Measurements from ENCODE around the gene RANBP10. TPM values are rescaled to one million over a fixed set of nuclear protein-coding genes. Genes with fewer than 3 reads are reported as not detected.

Gene RANBP10
- total and polyA plus RNA-seq, 2 of the 13 experiments (the other 11 are each of a cell fraction or from before 2014, with no cell fraction given): 9.2 to 22.7 TPM

DNA sequence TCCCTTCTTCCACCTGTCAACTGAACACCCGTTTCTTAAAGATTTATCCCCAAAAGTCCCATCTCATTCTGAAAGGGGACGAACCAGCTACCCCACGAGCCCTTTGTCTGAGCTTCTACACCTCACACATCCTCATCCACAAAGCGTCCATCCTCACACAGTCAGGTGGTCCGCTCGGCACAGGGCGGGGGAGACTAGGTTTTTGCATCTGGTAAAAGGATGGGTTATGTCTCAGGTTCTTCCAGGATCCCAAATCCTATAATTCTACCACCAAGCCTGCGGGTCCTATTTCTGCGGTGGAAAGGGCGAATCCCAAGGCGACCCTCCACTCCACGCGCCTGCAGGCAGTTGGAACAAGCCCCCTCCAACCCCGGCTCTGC, 87.7 kb downstream of the RANBP10 start (continued):
- no peak for TF ChIP-seq HNF4G (IDR thresholded peaks at IDR 0.05; ENCODE audit: borderline replicate concordance, low read depth, low read length)
- no peak for TF ChIP-seq HNF4G (CRISPR knock-in tag; IDR thresholded peaks at IDR 0.05; ENCODE audit: borderline replicate concordance, low read depth)
- TF ChIP-seq, protein P1, sequence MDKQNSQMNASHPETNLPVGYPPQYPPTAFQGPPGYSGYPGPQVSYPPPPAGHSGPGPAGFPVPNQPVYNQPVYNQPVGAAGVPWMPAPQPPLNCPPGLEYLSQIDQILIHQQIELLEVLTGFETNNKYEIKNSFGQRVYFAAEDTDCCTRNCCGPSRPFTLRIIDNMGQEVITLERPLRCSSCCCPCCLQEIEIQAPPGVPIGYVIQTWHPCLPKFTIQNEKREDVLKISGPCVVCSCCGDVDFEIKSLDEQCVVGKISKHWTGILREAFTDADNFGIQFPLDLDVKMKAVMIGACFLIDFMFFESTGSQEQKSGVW (CRISPR knock-in tag; IDR thresholded peaks at IDR 0.05; ENCODE audit: borderline replicate concordance): no peak
- TF ChIP-seq ZNF34 (CRISPR knock-in tag; IDR thresholded peaks at IDR 0.05; ENCODE audit: borderline replicate concordance): no peak
- TF ChIP-seq, protein P2, sequence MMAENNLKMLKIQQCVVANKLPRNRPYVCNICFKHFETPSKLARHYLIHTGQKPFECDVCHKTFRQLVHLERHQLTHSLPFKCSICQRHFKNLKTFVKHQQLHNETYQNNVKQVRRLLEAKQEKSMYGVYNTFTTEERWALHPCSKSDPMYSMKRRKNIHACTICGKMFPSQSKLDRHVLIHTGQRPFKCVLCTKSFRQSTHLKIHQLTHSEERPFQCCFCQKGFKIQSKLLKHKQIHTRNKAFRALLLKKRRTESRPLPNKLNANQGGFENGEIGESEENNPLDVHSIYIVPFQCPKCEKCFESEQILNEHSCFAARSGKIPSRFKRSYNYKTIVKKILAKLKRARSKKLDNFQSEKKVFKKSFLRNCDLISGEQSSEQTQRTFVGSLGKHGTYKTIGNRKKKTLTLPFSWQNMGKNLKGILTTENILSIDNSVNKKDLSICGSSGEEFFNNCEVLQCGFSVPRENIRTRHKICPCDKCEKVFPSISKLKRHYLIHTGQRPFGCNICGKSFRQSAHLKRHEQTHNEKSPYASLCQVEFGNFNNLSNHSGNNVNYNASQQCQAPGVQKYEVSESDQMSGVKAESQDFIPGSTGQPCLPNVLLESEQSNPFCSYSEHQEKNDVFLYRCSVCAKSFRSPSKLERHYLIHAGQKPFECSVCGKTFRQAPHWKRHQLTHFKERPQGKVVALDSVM (CRISPR knock-in tag; IDR thresholded peaks at IDR 0.05): no peak
- TF ChIP-seq PTBP1 (IDR thresholded peaks at IDR 0.05; ENCODE audit: low read depth, low read length, poor library complexity, severe bottlenecking): no peak
- TF ChIP-seq, protein P3, sequence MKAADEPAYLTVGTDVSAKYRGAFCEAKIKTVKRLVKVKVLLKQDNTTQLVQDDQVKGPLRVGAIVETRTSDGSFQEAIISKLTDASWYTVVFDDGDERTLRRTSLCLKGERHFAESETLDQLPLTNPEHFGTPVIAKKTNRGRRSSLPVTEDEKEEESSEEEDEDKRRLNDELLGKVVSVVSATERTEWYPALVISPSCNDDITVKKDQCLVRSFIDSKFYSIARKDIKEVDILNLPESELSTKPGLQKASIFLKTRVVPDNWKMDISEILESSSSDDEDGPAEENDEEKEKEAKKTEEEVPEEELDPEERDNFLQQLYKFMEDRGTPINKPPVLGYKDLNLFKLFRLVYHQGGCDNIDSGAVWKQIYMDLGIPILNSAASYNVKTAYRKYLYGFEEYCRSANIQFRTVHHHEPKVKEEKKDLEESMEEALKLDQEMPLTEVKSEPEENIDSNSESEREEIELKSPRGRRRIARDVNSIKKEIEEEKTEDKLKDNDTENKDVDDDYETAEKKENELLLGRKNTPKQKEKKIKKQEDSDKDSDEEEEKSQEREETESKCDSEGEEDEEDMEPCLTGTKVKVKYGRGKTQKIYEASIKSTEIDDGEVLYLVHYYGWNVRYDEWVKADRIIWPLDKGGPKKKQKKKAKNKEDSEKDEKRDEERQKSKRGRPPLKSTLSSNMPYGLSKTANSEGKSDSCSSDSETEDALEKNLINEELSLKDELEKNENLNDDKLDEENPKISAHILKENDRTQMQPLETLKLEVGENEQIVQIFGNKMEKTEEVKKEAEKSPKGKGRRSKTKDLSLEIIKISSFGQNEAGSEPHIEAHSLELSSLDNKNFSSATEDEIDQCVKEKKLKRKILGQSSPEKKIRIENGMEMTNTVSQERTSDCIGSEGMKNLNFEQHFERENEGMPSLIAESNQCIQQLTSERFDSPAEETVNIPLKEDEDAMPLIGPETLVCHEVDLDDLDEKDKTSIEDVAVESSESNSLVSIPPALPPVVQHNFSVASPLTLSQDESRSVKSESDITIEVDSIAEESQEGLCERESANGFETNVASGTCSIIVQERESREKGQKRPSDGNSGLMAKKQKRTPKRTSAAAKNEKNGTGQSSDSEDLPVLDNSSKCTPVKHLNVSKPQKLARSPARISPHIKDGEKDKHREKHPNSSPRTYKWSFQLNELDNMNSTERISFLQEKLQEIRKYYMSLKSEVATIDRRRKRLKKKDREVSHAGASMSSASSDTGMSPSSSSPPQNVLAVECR (CRISPR knock-in tag; IDR thresholded peaks at IDR 0.05; ENCODE audit: borderline replicate concordance): no peak
- TF ChIP-seq ZNF30 (CRISPR knock-in tag; IDR thresholded peaks at IDR 0.05): no peak
- TF ChIP-seq, protein P4, sequence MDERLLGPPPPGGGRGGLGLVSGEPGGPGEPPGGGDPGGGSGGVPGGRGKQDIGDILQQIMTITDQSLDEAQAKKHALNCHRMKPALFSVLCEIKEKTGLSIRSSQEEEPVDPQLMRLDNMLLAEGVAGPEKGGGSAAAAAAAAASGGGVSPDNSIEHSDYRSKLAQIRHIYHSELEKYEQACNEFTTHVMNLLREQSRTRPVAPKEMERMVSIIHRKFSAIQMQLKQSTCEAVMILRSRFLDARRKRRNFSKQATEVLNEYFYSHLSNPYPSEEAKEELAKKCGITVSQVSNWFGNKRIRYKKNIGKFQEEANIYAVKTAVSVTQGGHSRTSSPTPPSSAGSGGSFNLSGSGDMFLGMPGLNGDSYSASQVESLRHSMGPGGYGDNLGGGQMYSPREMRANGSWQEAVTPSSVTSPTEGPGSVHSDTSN (CRISPR knock-in tag; IDR thresholded peaks at IDR 0.05): no peak
- TF ChIP-seq, protein P5, sequence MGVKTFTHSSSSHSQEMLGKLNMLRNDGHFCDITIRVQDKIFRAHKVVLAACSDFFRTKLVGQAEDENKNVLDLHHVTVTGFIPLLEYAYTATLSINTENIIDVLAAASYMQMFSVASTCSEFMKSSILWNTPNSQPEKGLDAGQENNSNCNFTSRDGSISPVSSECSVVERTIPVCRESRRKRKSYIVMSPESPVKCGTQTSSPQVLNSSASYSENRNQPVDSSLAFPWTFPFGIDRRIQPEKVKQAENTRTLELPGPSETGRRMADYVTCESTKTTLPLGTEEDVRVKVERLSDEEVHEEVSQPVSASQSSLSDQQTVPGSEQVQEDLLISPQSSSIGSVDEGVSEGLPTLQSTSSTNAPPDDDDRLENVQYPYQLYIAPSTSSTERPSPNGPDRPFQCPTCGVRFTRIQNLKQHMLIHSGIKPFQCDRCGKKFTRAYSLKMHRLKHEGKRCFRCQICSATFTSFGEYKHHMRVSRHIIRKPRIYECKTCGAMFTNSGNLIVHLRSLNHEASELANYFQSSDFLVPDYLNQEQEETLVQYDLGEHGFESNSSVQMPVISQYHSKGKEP (CRISPR knock-in tag; IDR thresholded peaks at IDR 0.05): no peak
- no peak for TF ChIP-seq RAD51 (IDR thresholded peaks at IDR 0.05; ENCODE audit: borderline replicate concordance)
- TF ChIP-seq, protein P6, sequence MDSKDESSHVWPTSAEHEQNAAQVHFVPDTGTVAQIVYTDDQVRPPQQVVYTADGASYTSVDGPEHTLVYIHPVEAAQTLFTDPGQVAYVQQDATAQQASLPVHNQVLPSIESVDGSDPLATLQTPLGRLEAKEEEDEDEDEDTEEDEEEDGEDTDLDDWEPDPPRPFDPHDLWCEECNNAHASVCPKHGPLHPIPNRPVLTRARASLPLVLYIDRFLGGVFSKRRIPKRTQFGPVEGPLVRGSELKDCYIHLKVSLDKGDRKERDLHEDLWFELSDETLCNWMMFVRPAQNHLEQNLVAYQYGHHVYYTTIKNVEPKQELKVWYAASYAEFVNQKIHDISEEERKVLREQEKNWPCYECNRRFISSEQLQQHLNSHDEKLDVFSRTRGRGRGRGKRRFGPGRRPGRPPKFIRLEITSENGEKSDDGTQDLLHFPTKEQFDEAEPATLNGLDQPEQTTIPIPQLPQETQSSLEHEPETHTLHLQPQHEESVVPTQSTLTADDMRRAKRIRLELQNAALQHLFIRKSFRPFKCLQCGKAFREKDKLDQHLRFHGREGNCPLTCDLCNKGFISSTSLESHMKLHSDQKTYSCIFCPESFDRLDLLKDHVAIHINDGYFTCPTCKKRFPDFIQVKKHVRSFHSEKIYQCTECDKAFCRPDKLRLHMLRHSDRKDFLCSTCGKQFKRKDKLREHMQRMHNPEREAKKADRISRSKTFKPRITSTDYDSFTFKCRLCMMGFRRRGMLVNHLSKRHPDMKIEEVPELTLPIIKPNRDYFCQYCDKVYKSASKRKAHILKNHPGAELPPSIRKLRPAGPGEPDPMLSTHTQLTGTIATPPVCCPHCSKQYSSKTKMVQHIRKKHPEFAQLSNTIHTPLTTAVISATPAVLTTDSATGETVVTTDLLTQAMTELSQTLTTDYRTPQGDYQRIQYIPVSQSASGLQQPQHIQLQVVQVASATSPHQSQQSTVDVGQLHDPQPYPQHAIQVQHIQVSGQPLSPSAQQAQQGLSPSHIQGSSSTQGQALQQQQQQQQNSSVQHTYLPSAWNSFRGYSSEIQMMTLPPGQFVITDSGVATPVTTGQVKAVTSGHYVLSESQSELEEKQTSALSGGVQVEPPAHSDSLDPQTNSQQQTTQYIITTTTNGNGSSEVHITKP (CRISPR knock-in tag; IDR thresholded peaks at IDR 0.05; ENCODE audit: low read depth): no peak
- no peak for TF ChIP-seq ZNF768 (CRISPR knock-in tag; IDR thresholded peaks at IDR 0.05)
- TF ChIP-seq RXRA (CRISPR knock-in tag; IDR thresholded peaks at IDR 0.05): no peak
- TF ChIP-seq SALL2 (CRISPR knock-in tag; IDR thresholded peaks at IDR 0.05): no peak
- TF ChIP-seq CREM (IDR thresholded peaks at IDR 0.05): no peak
- no peak for TF ChIP-seq CREM (CRISPR knock-in tag; IDR thresholded peaks at IDR 0.05)

All from HepG2 (cell line).